Measurements from ENCODE around the gene ZBTB20.
A peak's percentile ranks its signal among the peaks of the same experiment; 100 is the strongest.
"Not testable (repeated sequence)": the region's sequence is repeated elsewhere in the genome, so short reads cannot be mapped to it uniquely, and the experiment has no call there.

ZBTB20 gene

GRCh38 chr3:115146418-115147328 is at the start of gene ZBTB20:
ZBTB20 (minus strand) TSS chr3:115147288.
- DNase-seq: peak; percentile 63

DNA sequence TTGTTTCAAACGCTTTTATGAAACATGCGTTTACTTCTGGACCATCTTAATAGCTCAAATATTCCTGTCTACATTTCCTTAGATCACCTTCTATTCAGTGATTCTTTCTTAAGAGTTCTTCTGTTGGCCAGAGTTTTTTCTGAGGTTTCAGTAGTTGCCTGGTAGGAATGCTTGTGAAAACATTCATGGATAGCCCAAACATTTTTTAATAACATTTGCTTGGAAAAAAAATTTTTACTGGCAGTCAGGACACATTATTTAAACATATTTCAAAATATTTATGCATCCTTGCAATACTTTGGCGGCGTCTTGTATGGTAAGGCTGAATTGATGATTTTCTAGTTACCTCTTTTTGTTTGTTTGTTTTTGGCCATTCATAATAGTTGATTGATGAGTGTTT is 47.4 kb upstream of the ZBTB20 start:
- DNase-seq: peak; percentile 6

GRCh38 chr3:115190747-115191146 is 43.7 kb upstream of the ZBTB20 start:
- DNase-seq: no peak

DNA sequence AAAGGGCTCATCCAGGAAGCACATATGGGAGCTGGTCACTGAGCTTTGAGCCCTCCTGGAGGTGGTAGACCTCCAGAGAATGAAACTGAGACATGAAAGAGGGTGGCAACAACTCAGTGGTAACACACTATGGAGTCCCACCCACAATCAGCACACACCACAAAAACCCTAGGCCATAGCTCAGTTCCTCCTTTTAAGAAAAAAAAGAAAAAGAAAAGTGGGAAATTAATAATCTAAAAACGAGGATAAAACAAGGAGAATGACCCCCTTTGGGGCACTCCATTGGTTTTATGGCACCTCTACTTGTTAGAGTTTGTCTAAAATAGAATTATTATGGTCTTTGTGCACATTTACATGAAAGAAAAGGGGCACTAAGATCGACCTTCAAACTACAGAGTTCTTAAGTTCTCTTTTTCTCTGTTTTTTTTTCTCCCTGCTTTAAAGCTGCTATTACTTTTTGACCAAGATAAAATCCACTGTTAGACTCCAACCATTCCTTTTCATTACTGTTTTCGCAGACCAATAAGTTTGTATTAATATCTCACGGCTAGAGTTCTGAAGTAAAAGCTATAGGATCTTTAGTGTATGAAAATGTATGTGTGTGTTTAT is 40.2 kb upstream of the ZBTB20 start:
- no peak for DNase-seq

DNA sequence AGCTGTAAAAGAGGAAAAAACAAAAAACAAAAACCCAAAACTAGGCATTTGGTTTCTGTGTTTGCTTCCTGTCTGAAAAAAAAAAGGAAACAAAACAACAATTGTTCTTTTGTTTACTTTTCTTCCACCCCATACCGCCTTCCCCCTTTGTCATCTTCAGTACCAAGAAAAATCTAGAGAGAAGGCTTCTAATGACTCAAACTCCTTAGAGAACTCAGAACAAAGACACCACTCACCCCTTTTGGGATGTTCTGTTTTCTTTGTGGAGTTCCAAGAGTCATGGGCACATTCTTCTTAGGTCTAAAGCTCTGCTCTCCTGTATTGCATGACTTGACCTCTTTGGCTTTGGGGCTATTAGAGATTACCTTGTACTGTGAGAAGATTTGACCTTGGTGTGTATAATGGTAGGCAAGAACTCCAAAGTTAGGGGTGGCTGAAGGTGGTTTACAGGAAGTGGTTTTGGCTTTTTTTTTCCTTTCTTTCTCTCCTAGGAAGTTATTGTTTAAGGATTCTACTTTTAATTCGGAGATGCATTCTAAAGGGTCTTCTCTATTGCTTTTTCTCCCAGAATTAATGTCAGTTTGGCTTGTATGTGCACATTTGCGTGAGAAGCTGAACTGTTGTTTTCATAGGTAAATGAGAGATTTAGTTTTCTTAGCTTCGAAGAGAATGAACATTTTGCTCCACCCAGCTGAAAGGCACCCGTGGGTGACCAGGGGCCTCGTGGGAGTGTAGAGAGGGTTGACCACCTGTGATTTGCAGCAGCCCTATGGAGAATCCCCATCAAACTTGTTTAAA is 39.5 kb upstream of the ZBTB20 start:
- no peak for DNase-seq

DNA sequence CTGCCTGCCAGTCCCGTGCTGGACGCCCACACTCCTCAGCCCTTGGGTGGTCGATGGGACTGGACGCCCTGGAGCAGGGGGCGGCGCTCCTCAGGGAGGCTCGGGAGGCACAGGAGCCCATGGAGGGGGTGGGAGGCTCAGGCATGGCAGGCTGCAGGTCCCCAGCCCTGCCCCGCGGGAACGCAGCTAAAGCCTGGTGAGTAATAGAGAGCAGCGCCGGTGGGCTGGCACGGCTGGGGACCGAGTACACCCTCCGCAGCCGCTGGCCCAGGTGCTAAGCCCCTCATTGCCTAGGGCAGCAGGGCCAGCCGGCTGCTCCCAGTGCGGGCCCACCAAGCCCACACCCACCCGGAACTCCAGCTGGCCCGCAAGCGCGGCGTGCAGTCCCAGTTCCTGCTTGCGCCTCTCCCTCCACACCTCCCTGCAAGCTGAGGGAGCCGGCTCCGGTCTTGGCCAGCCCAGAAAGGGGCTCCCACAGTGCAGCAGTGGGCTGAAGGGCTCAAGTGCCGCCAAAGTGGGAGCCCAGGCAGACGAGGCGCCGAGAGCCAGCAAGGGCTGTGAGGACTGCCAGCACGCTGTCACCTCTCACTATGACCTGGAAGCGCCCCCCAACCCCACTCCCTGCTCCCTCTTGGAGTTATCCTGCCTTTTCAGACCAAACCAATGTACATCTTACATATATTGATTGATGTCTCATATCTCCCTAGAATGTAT is 37.9 kb upstream of the ZBTB20 start:
- DNase-seq: not testable (repeated sequence)

DNA sequence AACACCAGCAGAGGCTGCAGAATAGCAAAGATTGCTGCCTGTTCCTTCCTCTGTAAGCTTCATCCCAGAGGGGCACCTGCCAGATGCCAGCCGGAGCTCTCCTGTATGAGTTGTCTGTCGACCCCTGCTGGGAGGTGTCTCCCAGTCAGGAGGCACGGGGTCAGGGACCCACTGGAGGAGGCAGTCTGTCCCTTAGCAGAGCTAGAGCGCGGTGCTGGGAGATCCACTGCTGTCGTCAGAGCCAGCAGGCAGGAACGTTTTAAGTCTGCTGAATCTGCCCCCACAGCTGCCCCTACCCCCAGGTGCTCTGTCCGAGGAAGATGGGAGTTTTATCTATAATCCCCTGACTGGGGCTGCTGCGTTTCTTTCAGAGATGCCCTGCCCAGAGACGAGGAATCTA is 31.8 kb upstream of the ZBTB20 start:
- DNase-seq: not testable (repeated sequence)

DNA sequence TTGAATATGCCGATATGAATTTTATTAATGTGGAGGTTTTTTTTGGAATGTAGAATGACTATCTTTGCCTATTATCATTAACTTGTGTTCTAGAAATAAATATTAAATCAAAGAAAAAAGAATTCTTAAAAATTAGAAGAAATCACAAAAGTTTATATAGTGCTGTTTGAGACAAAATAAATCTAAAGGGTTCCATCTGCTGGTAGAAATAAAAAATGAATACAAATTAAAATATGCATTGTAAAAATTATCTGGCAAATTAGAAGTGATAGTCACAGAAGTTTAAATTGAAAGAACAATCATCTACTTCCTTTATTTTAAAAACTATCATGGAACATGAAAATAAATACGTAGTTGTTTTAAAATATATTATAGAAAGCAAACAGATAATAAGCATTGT is 22.7 kb upstream of the ZBTB20 start:
- DNase-seq: peak; percentile 29

DNA sequence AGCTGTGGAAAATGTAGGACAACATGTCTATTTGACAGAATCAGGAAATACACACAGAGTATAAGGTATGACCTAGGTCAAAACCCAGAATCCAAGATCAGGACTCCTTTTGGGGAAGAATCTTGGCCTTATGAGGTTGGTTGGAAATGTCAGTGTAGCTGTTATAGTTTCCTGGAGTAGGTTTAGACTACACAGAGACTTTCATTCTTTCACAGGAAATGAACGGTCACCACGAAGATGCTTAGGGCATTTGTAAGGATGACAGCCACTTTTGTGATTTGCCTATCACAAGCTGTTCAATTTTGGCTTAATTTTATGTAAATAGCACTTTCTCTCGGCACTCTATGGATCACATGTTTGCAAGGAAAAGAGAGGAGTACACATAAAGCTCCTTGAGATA is 18.6 kb upstream of the ZBTB20 start:
- no peak for DNase-seq

- DNase-seq: no peak
These were observed 18.2 kb upstream of the ZBTB20 start for GRCh38 chr3:115165266-115165665.

- DNase-seq: no peak
These were observed 17.5 kb upstream of the ZBTB20 start for GRCh38 chr3:115164374-115165221.

DNA sequence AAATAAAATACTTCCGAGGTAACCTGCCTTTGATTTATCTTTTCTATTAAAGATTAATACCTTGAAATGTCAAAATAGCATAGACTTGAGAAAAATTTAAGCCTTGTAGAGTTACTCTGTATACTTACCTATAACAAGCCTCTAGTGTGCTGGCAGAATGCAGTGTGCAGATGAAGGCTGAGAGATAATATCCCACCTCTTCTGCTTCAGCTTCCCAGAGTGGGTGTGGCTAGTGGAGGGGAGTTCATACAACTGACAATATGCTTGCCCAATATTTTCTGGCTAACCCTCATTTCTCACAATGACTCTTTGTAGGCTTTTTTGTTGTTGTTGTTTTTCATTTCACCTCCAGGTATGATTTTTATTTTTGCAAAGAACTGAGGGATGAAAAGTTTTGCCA is 15.7 kb upstream of the ZBTB20 start:
- no peak for DNase-seq

GRCh38 chr3:115161866-115162265 is 14.8 kb upstream of the ZBTB20 start:
- no peak for DNase-seq

DNA sequence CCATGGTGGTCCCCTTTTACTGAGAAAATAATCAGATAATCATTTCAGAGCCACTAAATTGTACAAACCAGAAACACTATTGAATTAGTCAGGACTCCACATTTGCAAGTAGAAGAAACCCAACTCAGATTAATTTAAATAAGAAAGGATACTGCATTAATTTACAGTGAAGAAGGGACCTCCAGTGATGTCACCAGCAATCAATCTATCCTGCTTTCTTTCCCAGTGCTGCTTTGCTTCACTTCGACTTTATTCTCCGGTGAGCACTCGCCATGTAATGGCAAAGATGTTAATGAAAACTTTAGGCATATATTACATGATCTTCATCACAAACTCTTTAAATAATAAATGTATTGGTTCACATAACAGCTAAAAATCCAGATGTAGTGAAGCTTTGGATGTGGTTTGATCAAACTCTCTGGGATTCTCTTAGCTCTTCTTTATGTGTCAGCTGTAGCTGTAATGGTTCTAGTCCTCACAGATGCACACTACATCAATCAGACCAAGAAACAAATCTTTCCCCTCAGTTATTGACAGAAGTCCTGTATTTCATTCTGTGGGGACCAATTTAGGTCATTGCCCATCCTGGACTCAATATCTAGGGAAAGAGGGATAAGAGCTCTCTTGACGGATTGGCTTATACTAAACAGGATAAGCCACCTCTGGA is 14.2 kb upstream of the ZBTB20 start:
- DNase-seq: no peak

GRCh38 chr3:115160295-115160694 is 13.2 kb upstream of the ZBTB20 start:
- DNase-seq: no peak

DNA sequence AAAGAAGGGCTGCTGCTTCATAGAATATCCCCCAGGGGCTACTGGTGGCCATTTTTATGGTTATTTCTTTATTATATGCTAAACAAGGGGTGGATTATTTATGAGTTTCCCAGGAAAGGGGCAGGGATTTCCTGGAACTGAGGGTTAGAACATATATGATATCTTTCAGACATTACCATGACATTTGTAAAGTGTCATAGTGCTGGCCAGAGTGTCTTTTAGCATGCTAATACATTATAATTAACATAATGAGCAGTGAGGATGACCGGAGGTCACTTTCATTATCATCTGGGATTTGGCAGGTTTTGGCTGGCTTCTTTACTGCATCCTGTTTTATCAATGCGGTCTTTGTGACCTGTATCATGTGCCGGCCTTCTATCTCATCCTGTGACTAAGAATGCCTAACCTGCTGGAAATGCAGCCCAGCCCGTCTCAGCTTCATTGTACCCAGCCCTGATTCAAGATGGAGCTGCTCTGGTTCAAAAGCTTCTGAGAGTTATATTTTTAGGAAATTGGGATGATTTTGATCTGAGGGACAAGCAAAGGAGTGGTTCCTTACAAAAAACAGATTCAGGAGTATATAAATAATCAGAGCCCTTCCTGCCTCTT is 9.1 kb upstream of the ZBTB20 start:
- no peak for DNase-seq

GRCh38 chr3:115154611-115155010 is 7.5 kb upstream of the ZBTB20 start:
- DNase-seq: no peak

- DNase-seq: no peak
These were observed 4.8 kb upstream of the ZBTB20 start for GRCh38 chr3:115151921-115152320.

- DNase-seq: no peak
These were observed 1.2 kb upstream of the ZBTB20 start for GRCh38 chr3:115148142-115148790.
